ENCODE measurements around the gene ZCCHC2. TPM values are rescaled to one million over a fixed set of nuclear protein-coding genes. Genes with fewer than 3 reads are reported as not detected.

Gene ZCCHC2
- total and polyA plus RNA-seq, 2 of the 8 experiments (the other 6 are each of a cell fraction or from before 2014, with no cell fraction given): 13.5 to 18.6 TPM

GRCh38 chr18:62617793-62618591, 95.2 kb downstream of the ZCCHC2 start:
- Histone ChIP-seq H3K23me2 (ENCODE audit: low read depth, low read length) (no peaks in the 10 kb centered on the region), H4K8ac (ENCODE audit: extremely low read depth, insufficient read depth, low read length) (no peak overlapping the region), H3K4me2 (ENCODE audit: insufficient read depth in 1 of 2, low read depth in 2 of 2, low read length in 2 of 2) (no peak overlapping the region), H3K9ac (replicated peaks in 1 of 4; ENCODE audit: extremely low read depth in 1 of 4, low read depth in 3 of 4, low read length in 3 of 4) (no peak overlapping the region), H4K91ac (replicated peaks; ENCODE audit: insufficient read length, low read length) (no peak overlapping the region), H2AK5ac (ENCODE audit: low read depth, low read length) (no peak overlapping the region), H2BK12ac (ENCODE audit: low read depth, low read length) (no peak overlapping the region), H3K56ac (replicated peaks; ENCODE audit: insufficient read length, low read depth, low read length) (no peak overlapping the region), H3K36me3 (ENCODE audit: control insufficient read depth in 2 of 4, insufficient read depth in 4 of 4, low read length in 3 of 4) (no peaks in the 10 kb centered on the region), H3K79me2 (ENCODE audit: control insufficient read depth in 1 of 2, insufficient read depth in 2 of 2, low read length in 2 of 2) (no peaks in the 10 kb centered on the region), H3K79me1 (ENCODE audit: low read depth, low read length) (no peaks in the 10 kb centered on the region), H3K27me3 (replicated peaks in 1 of 4; ENCODE audit: control insufficient read depth in 3 of 4, extremely low read depth in 1 of 4, insufficient read depth in 3 of 4, low read length in 3 of 4) (no peaks in the 10 kb centered on the region), H2BK120ac (replicated peaks; ENCODE audit: low read depth, low read length) (no peak overlapping the region), H3K4ac (replicated peaks; ENCODE audit: insufficient read length, low read depth, low read length) (no peak overlapping the region), H3K9me3 (ENCODE audit: insufficient read depth in 2 of 2, low read depth in 1 of 2, low read length in 1 of 2) (no peaks in the 10 kb centered on the region), H4K5ac (ENCODE audit: insufficient read length, low read depth, low read length) (no peak overlapping the region), H3K14ac (ENCODE audit: insufficient read length) (no peak overlapping the region), H3K4me3 (ENCODE audit: extremely low read depth in 1 of 4, insufficient read depth in 2 of 4, low read depth in 3 of 4, low read length in 4 of 4) (no peak overlapping the region), H2AFZ (ENCODE audit: low read length) (no peak overlapping the region), H2BK5ac (ENCODE audit: low read depth, low read length) (no peak overlapping the region), H3K4me1 (replicated peaks in 1 of 4; ENCODE audit: control insufficient read depth in 3 of 4, insufficient read depth in 4 of 4, low read length in 3 of 4) (no peaks in the 10 kb centered on the region), H2BK15ac (ENCODE audit: low read length) (no peak overlapping the region), H3K23ac (ENCODE audit: insufficient read length) (no peak overlapping the region), H4K20me1 (replicated peaks in 1 of 2; ENCODE audit: control insufficient read depth in 1 of 2, insufficient read depth in 2 of 2, low read length in 2 of 2) (no peaks in the 10 kb centered on the region), H2BK20ac (ENCODE audit: low read length) (no peak overlapping the region), H3K18ac (ENCODE audit: extremely low read depth, low read length) (no peak overlapping the region), H3K27ac (ENCODE audit: low read depth, low read length) (no peak overlapping the region)
- POLR2A ChIA-PET (ENCODE audit: partially characterized antibody): no interaction called here
- no peak for TF ChIP-seq RAD21 (IDR thresholded peaks at IDR 0.05 in 1 of 2, conservative IDR thresholded peaks at IDR 0.05 in 1 of 2; ENCODE audit: low read depth in 2 of 2, low read length in 2 of 2)
- no peak for TF ChIP-seq GABPA (IDR thresholded peaks at IDR 0.05; ENCODE audit: borderline replicate concordance, insufficient read depth, low read length)
- TF ChIP-seq NANOG (IDR thresholded peaks at IDR 0.05; ENCODE audit: insufficient read depth, low read depth, low read length, poor library complexity, severe bottlenecking): no peak
- TF ChIP-seq ASH2L (IDR thresholded peaks at IDR 0.05; ENCODE audit: low read length): no peak
- no peak for TF ChIP-seq POLR2AphosphoS5 (IDR thresholded peaks at IDR 0.05; ENCODE audit: low read depth, low read length)
- no peak for TF ChIP-seq SIRT6 (IDR thresholded peaks at IDR 0.05; ENCODE audit: low read length)
- no peak for TF ChIP-seq POLR2A (IDR thresholded peaks at IDR 0.05; ENCODE audit: control extremely low read depth in 1 of 2, low read depth in 2 of 2, low read length in 2 of 2)
- no peak for TF ChIP-seq RXRA (IDR thresholded peaks at IDR 0.05; ENCODE audit: insufficient read depth, low read depth, low read length)
- FAIRE-seq: no peak
- WGBS, 2 experiments (ENCODE audit: extremely low coverage in 1 of 2, insufficient coverage in 1 of 2, insufficient read length in 1 of 2, insufficient replicate concordance in 2 of 2, low coverage in 1 of 2, low lambda C conversion rate in 2 of 2, missing lambda C conversion rate in 1 of 2): 93% methylated on average over 8 of the region's 8 CpGs; no CpG with 5 or more reads in 1 of the 2 experiments
- CTCF ChIA-PET (ENCODE audit: partially characterized antibody): interaction anchor here (1.1 kb wide), 1 partner anchor 32 kb away, joined by 5 read pairs; no protein-coding TSS in a partner anchor
- no peak for DNase-seq (ENCODE audit: low read depth in 1 of 2, low spot score in 2 of 2)
